ENCODE results near the gene NPTN.

Gene NPTN

GRCh38 chr15:73517566-73517965 is 115.6 kb downstream of the NPTN start:
- no peak for DNase-seq

- no peak for DNase-seq
Measured at GRCh38 chr15:73515527-73515926, 117.7 kb downstream of the NPTN start.

All from activated CD4-positive, alpha-beta T cell treated with anti-CD3 and anti-CD28 coated beads, Interleukin-2, amount 50 U/mL, for 16 hours (primary cell).